Epidermal melanocyte (primary cell): ENCODE results near the gene C2orf92.
"Not testable (repeated sequence)": the region's sequence is repeated elsewhere in the genome, so short reads cannot be mapped to it uniquely, and the experiment has no call there.

ENCODE experiments used
- DNase-seq: peaks from one replicate; pipeline ENCODE4 v3.0.0; 2011; ENCODE audit warnings: low spot score; ENCODE audit not compliant: insufficient read length

The C2orf92 gene

GRCh38 chr2:97693476-97693875, 24.0 kb downstream of the C2orf92 start:
- DNase-seq: no peak

GRCh38 chr2:97695744-97696143, 26.2 kb downstream of the C2orf92 start:
- no peak for DNase-seq

- peak; percentile 84 for DNase-seq
Observed at GRCh38 chr2:97697252-97698235, 28.0 kb downstream of the C2orf92 start.

GRCh38 chr2:97698530-97698929, 29.0 kb downstream of the C2orf92 start:
- DNase-seq: no peak

GRCh38 chr2:97699765-97700444, 30.4 kb downstream of the C2orf92 start:
- DNase-seq: peak; percentile 41

GRCh38 chr2:97701186-97701585, 31.7 kb downstream of the C2orf92 start:
- DNase-seq: no peak

- no peak for DNase-seq
Observed at GRCh38 chr2:97701851-97702465, 32.4 kb downstream of the C2orf92 start.

- no peak for DNase-seq
Observed at GRCh38 chr2:97702731-97703470, 33.4 kb downstream of the C2orf92 start.

- no peak for DNase-seq
Observed at GRCh38 chr2:97703741-97704140, 34.2 kb downstream of the C2orf92 start.

GRCh38 chr2:97704989-97705388, 35.5 kb downstream of the C2orf92 start:
- no peak for DNase-seq

GRCh38 chr2:97706112-97706511, 36.6 kb downstream of the C2orf92 start:
- DNase-seq: no peak

GRCh38 chr2:97706708-97707345, 37.3 kb downstream of the C2orf92 start:
- no peak for DNase-seq

GRCh38 chr2:97707362-97708047, 38.0 kb downstream of the C2orf92 start:
- no peak for DNase-seq

GRCh38 chr2:97708048-97708380, 38.5 kb downstream of the C2orf92 start:
- no peak for DNase-seq

- DNase-seq: no peak
Observed at GRCh38 chr2:97708608-97709007, 39.1 kb downstream of the C2orf92 start.

GRCh38 chr2:97711394-97711711, 41.8 kb downstream of the C2orf92 start:
- DNase-seq: no peak

- not testable (repeated sequence) for DNase-seq
Observed at GRCh38 chr2:97712175-97712574, 42.7 kb downstream of the C2orf92 start.

GRCh38 chr2:97712693-97713295, 43.3 kb downstream of the C2orf92 start:
- DNase-seq: no peak

- no peak for DNase-seq
Observed at GRCh38 chr2:97713296-97714083, 44.0 kb downstream of the C2orf92 start, which contains the start of gene ZAP70. TSS of gene ZAP70 (plus strand) at chr2:97713576. CDS start at chr2:97724037, 10,461 bp downstream.
